ENCODE measurements around the gene HS3ST2. TPM values are rescaled to one million over a fixed set of nuclear protein-coding genes. Genes with fewer than 3 reads are reported as not detected.

The HS3ST2 gene
- total and polyA plus RNA-seq, 10 donors, result 0.09 to 2.7 (median 0.21) TPM; not detected in 5

- no peak for DNase-seq
- WGBS, 5 donors, result 91 to 94% (median 93%) methylated on average over 25 of the region's 25 CpGs
- Histone ChIP-seq H3K4me1 (no peaks in the 10 kb centered on the region), H3K4me3 (no peak overlapping the region), H3K36me3 (no peaks in the 10 kb centered on the region), H3K27ac (no peak overlapping the region), H3K27me3 (replicated peaks in 1 of 7) (peaks cover 0 to 13% (median 0%) of the 10 kb centered on the region in 7 donors), H3K9me3 (no peaks in the 10 kb centered on the region)
- TF ChIP-seq POLR2AphosphoS5 (IDR thresholded peaks at IDR 0.05) (no peak), CTCF (IDR thresholded peaks at IDR 0.05 in 8 of 11, conservative IDR thresholded peaks at IDR 0.05 in 3 of 11) (no peak), POLR2A (IDR thresholded peaks at IDR 0.05) (no peak)
- intact Hi-C loops (cut with DNase I; ENCODE audit: low total_unique reads), result no loop called here
Observed at GRCh38 chr16:22915003-22915402, 101.0 kb downstream of the HS3ST2 start.

GRCh38 chr16:22923491-22923890 lies 109.5 kb downstream of the HS3ST2 start:
- no peak overlapping the region for H3K4me3 ChIP-seq
- peaks cover 0 to 3% (median 0%) of the 10 kb centered on the region in 8 donors for H3K9me3 ChIP-seq
- 63 to 100% (median 76%) methylated on average over 3 of the region's 3 CpGs for WGBS, 5 donors
- H3K27me3 ChIP-seq (replicated peaks in 1 of 7), result peaks cover 0 to 18% (median 0%) of the 10 kb centered on the region in 7 donors
- no peaks in the 10 kb centered on the region for H3K4me1 ChIP-seq
- no peaks in the 10 kb centered on the region for H3K36me3 ChIP-seq
- intact Hi-C loops (cut with DNase I; ENCODE audit: low total_unique reads), result no loop called here
- H3K27ac ChIP-seq, result no peak overlapping the region
- TF ChIP-seq CTCF (IDR thresholded peaks at IDR 0.05 in 8 of 11, conservative IDR thresholded peaks at IDR 0.05 in 3 of 11) (no peak), POLR2AphosphoS5 (IDR thresholded peaks at IDR 0.05) (no peak), POLR2A (IDR thresholded peaks at IDR 0.05) (no peak)
- DNase-seq, result no peak

GRCh38 chr16:22924492-22924891 lies 110.5 kb downstream of the HS3ST2 start:
- Histone ChIP-seq H3K27ac (no peak overlapping the region), H3K9me3 (peaks cover 0 to 3% (median 0%) of the 10 kb centered on the region in 8 donors), H3K4me1 (no peaks in the 10 kb centered on the region), H3K27me3 (replicated peaks in 1 of 7) (peaks cover 0 to 12% (median 0%) of the 10 kb centered on the region in 7 donors), H3K4me3 (no peak overlapping the region), H3K36me3 (no peaks in the 10 kb centered on the region)
- DNase-seq, result no peak
- WGBS, 5 donors, result 66 to 83% (median 74%) methylated on average over 5 of the region's 5 CpGs
- intact Hi-C loops (cut with DNase I; ENCODE audit: low total_unique reads), result no loop called here
- no peak for TF ChIP-seq POLR2A (IDR thresholded peaks at IDR 0.05)
- no peak for TF ChIP-seq POLR2AphosphoS5 (IDR thresholded peaks at IDR 0.05)
- TF ChIP-seq CTCF (IDR thresholded peaks at IDR 0.05 in 8 of 11, conservative IDR thresholded peaks at IDR 0.05 in 3 of 11), result no peak

GRCh38 chr16:22926105-22926751 lies 112.3 kb downstream of the HS3ST2 start:
- Histone ChIP-seq H3K27ac (no peak overlapping the region), H3K36me3 (no peaks in the 10 kb centered on the region), H3K9me3 (peaks cover 0 to 3% (median 0%) of the 10 kb centered on the region in 8 donors), H3K4me1 (no peaks in the 10 kb centered on the region), H3K27me3 (replicated peaks in 1 of 7) (peaks cover 0 to 12% (median 0%) of the 10 kb centered on the region in 7 donors), H3K4me3 (no peak overlapping the region)
- DNase-seq, result no peak
- WGBS, 5 donors, result 70 to 79% (median 75%) methylated on average over 10 of the region's 10 CpGs
- intact Hi-C loops (cut with DNase I; ENCODE audit: low total_unique reads), result no loop called here
- no peak for TF ChIP-seq CTCF (IDR thresholded peaks at IDR 0.05 in 8 of 11, conservative IDR thresholded peaks at IDR 0.05 in 3 of 11)
- no peak for TF ChIP-seq POLR2A (IDR thresholded peaks at IDR 0.05)
- TF ChIP-seq POLR2AphosphoS5 (IDR thresholded peaks at IDR 0.05), result no peak

All from spleen (tissue), 11 donors.